Endothelial cell (in vitro differentiated cells): ENCODE data around the gene CNBP. TPM values are rescaled to one million over a fixed set of nuclear protein-coding genes. Genes with fewer than 3 reads are reported as not detected.

Source experiments
- DNase-seq: peaks from one replicate; pipeline ENCODE4 v3.0.0; 2021; ENCODE audit warnings: low spot score
- H3K27ac Mint-ChIP-seq: one replicate; pipeline ENCODE4 v1.8.0; 2021; ENCODE audit warnings: mixed read lengths, inconsistent platforms; ENCODE audit not compliant: unreplicated experiment
- H3K27me3 Mint-ChIP-seq: one replicate; pipeline ENCODE4 v1.8.0; 2021; ENCODE audit warnings: mild to moderate bottlenecking, moderate library complexity, mixed read lengths, inconsistent platforms; ENCODE audit not compliant: unreplicated experiment
- H3K36me3 Mint-ChIP-seq: one replicate; pipeline ENCODE4 v1.8.0; 2021; ENCODE audit warnings: mild to moderate bottlenecking, low read depth, mixed read lengths, inconsistent platforms; ENCODE audit not compliant: unreplicated experiment
- H3K4me1 Mint-ChIP-seq: one replicate; pipeline ENCODE4 v1.8.0; 2021; ENCODE audit warnings: mild to moderate bottlenecking, mixed read lengths, inconsistent platforms; ENCODE audit not compliant: unreplicated experiment
- H3K4me3 Mint-ChIP-seq: one replicate; pipeline ENCODE4 v1.8.0; 2021; ENCODE audit warnings: mild to moderate bottlenecking, mixed read lengths, inconsistent platforms; ENCODE audit not compliant: unreplicated experiment
- H3K9me3 Mint-ChIP-seq: one replicate; pipeline ENCODE4 v1.8.0; 2021; ENCODE audit warnings: mixed read lengths, inconsistent platforms; ENCODE audit not compliant: unreplicated experiment
- CTCF ChIP-seq: fragments of 200-600 bp; sonication (generic); IDR thresholded peaks from one replicate; pipeline ENCODE4 v1.5.0; 2021; ENCODE audit warnings: antibody characterized with exemption; ENCODE audit not compliant: unreplicated experiment
- total RNA-seq: library from RNA; stranded (reverse); fragmentation: NEBNext Ultra II Directional; extraction: Animal tissue kit (Norgen Biotek cat#: 25700); gene quantifications from one replicate; pipeline ENCODE4 v1.2.1, GENCODE V29; 2021; ENCODE audit not compliant: unreplicated experiment

The CNBP gene
- total RNA-seq, 1 donor from 2014 or later: 192 TPM

- no peak overlapping the region for H3K4me3 Mint-ChIP-seq
- no peaks in the 10 kb centered on the region for H3K36me3 Mint-ChIP-seq
- DNase-seq: no peak
- TF ChIP-seq CTCF: no peak
- H3K9me3 Mint-ChIP-seq: no peaks in the 10 kb centered on the region
- no peaks in the 10 kb centered on the region for H3K27me3 Mint-ChIP-seq
- H3K27ac Mint-ChIP-seq: no peak overlapping the region
- H3K4me1 Mint-ChIP-seq: no peaks in the 10 kb centered on the region
These were observed 27.6 kb upstream of the CNBP start for GRCh38 chr3:129211345-129211744.

GRCh38 chr3:129207479-129207878 lies 23.8 kb upstream of the CNBP start:
- H3K4me3 Mint-ChIP-seq: no peak overlapping the region
- no peaks in the 10 kb centered on the region for H3K27me3 Mint-ChIP-seq
- H3K27ac Mint-ChIP-seq: no peak overlapping the region
- no peak for TF ChIP-seq CTCF
- DNase-seq: no peak
- no peaks in the 10 kb centered on the region for H3K9me3 Mint-ChIP-seq
- H3K36me3 Mint-ChIP-seq: no peaks in the 10 kb centered on the region
- no peaks in the 10 kb centered on the region for H3K4me1 Mint-ChIP-seq

GRCh38 chr3:129205109-129205832 lies 21.6 kb upstream of the CNBP start:
- Mint-ChIP-seq H3K27me3 (no peaks in the 10 kb centered on the region), H3K9me3 (no peaks in the 10 kb centered on the region), H3K36me3 (no peaks in the 10 kb centered on the region), H3K4me3 (no peak overlapping the region), H3K27ac (no peak overlapping the region), H3K4me1 (no peaks in the 10 kb centered on the region)
- no peak for DNase-seq
- TF ChIP-seq CTCF: no peak

GRCh38 chr3:129204473-129204872 lies 20.8 kb upstream of the CNBP start:
- H3K36me3 Mint-ChIP-seq: no peaks in the 10 kb centered on the region
- DNase-seq: no peak
- H3K4me1 Mint-ChIP-seq: no peaks in the 10 kb centered on the region
- no peak for TF ChIP-seq CTCF
- no peak overlapping the region for H3K4me3 Mint-ChIP-seq
- no peak overlapping the region for H3K27ac Mint-ChIP-seq
- no peaks in the 10 kb centered on the region for H3K9me3 Mint-ChIP-seq
- H3K27me3 Mint-ChIP-seq: no peaks in the 10 kb centered on the region

- H3K9me3 Mint-ChIP-seq: no peaks in the 10 kb centered on the region
- no peak overlapping the region for H3K4me3 Mint-ChIP-seq
- TF ChIP-seq CTCF: no peak
- no peak for DNase-seq
- H3K36me3 Mint-ChIP-seq: no peaks in the 10 kb centered on the region
- H3K27ac Mint-ChIP-seq: no peak overlapping the region
- H3K4me1 Mint-ChIP-seq: peaks cover 19% of the 10 kb centered on the region
- no peaks in the 10 kb centered on the region for H3K27me3 Mint-ChIP-seq
These were observed 15.7 kb upstream of the CNBP start for GRCh38 chr3:129199366-129199765.
